Measurements from ENCODE around the gene SDHA.

SDHA gene

DNA sequence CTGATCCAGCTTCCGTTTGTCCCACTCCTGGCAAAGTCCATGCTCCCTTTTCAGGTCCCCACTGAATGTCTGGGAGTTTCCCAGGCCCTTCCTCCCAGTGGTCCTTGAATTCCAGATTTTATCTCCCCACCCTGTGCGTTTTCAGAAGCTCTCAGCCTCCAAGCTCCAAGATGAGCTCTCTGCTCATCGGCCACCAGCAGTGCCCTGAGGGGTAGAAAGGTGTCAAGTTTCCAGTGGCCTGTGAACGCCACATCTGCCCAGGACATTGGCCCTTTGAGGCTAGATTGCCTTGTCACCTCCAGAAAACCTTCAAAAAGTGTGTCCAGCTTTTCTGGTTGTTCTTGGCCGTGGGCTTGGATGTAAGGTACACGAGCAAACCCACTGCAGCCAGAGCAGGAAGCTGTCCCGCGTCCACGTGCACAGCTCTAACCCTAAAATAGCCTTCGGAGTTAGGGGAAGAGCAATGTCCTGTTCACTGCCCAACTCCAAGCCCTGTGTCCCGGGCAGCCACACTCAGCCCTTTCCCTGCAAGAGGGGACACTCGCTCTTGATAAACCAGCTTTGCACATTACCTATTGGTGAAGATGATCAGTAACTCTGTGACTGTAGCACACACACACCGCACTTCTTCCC is 37.7 kb upstream of the SDHA start:
- no peak for DNase-seq (ENCODE audit: low spot score in 2 of 2)
- Mint-ChIP-seq H3K36me3 (no peaks in the 10 kb centered on the region), H3K27ac (no peak overlapping the region), H3K9me3 (no peaks in the 10 kb centered on the region), H3K4me1 (no peaks in the 10 kb centered on the region), H3K4me3 (no peak overlapping the region)
- no peak for ATAC-seq

DNA sequence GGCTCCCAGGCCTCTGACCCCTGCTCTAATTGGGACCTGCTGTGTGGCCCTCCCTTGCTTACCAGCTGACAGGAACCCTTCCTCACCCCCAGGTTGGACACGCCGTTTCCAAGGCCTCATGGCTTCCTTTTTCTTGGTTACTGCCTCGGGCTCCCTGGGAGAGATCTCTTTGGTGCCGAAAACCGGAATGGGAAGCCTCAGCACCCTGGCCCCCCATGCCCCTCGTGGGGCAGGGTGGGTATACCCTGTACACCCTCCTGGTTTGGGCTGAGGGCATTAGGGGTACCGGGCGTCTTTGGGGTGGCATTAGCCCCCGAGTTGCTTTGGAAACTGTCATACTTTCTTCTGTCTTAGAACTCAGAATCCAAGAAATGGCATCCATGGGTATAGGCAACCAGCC is 37.0 kb upstream of the SDHA start:
- no peak for DNase-seq (ENCODE audit: low spot score in 2 of 2)
- Mint-ChIP-seq H3K4me3 (no peak overlapping the region), H3K27ac (no peak overlapping the region), H3K9me3 (no peaks in the 10 kb centered on the region), H3K4me1 (no peaks in the 10 kb centered on the region), H3K36me3 (no peaks in the 10 kb centered on the region)
- no peak for ATAC-seq

- DNase-seq (ENCODE audit: low spot score in 2 of 2), result no peak
- no peak overlapping the region for H3K27ac Mint-ChIP-seq
- H3K4me3 Mint-ChIP-seq, result no peak overlapping the region
- no peaks in the 10 kb centered on the region for H3K36me3 Mint-ChIP-seq
- ATAC-seq, result no peak
- H3K4me1 Mint-ChIP-seq, result no peaks in the 10 kb centered on the region
- H3K9me3 Mint-ChIP-seq, result no peaks in the 10 kb centered on the region
These were observed 36.6 kb upstream of the SDHA start for GRCh38 chr5:181566-181965.

DNA sequence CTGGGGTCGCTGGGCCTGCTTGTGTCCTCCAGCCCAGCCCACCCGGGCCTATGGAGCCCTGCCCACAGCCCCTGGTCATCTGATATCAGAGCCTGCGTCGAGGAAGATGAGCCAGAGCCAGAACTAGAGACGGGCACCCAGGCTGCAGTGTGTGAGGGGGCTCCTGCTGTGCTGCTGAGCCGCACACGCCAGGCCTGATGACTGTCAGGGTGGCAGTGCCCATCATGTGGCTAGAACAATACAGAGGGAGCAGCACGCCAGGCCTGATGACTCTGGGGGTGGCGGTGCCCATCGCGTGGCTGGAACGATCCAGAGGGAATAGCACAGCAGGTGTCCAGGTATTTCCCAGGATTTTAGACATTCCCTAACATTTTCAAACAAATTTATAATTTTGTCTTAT is 36.0 kb upstream of the SDHA start:
- no peak overlapping the region for H3K27ac Mint-ChIP-seq
- no peaks in the 10 kb centered on the region for H3K4me1 Mint-ChIP-seq
- no peaks in the 10 kb centered on the region for H3K36me3 Mint-ChIP-seq

DNA sequence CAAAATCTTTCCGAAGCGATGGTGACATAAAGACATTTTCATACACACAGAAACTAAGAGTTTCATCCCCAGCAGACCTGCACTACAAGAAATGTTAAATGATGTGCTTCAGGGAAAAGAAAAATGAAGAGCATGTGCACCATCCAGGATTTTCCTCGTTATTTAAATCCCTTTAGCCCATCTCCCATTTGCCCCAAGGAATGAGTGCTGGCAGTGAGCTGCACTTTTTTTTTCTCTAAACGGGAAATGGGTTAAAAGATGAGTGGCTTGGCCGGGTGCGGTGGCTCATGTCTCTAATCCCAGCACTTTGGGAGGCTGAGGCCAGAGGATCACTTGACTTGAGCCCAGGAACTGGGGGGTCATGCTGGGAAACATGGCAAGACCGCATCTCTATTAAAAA is 33.6 kb upstream of the SDHA start:
- H3K36me3 Mint-ChIP-seq, result no peaks in the 10 kb centered on the region
- DNase-seq (ENCODE audit: low spot score in 2 of 2), result no peak
- H3K4me1 Mint-ChIP-seq, result peaks cover 10% of the 10 kb centered on the region
- no peak overlapping the region for H3K4me3 Mint-ChIP-seq
- H3K9me3 Mint-ChIP-seq, result no peaks in the 10 kb centered on the region
- no peak overlapping the region for H3K27ac Mint-ChIP-seq
- ATAC-seq, result no peak

More for the DNA sequence above, 36.0 kb upstream of the SDHA start:
- DNase-seq (ENCODE audit: low spot score in 2 of 2), result no peak
- Mint-ChIP-seq H3K4me3 (no peak overlapping the region), H3K9me3 (no peaks in the 10 kb centered on the region)
- no peak for ATAC-seq

- ATAC-seq (no peak), DNase-seq (ENCODE audit: low spot score in 2 of 2) (no peak)
- peaks cover 10% of the 10 kb centered on the region for H3K4me1 Mint-ChIP-seq
- H3K36me3 Mint-ChIP-seq, result no peaks in the 10 kb centered on the region
- no peak overlapping the region for H3K27ac Mint-ChIP-seq
- H3K4me3 Mint-ChIP-seq, result no peak overlapping the region
- no peaks in the 10 kb centered on the region for H3K9me3 Mint-ChIP-seq
These were observed 32.7 kb upstream of the SDHA start for GRCh38 chr5:185095-186070.

DNA sequence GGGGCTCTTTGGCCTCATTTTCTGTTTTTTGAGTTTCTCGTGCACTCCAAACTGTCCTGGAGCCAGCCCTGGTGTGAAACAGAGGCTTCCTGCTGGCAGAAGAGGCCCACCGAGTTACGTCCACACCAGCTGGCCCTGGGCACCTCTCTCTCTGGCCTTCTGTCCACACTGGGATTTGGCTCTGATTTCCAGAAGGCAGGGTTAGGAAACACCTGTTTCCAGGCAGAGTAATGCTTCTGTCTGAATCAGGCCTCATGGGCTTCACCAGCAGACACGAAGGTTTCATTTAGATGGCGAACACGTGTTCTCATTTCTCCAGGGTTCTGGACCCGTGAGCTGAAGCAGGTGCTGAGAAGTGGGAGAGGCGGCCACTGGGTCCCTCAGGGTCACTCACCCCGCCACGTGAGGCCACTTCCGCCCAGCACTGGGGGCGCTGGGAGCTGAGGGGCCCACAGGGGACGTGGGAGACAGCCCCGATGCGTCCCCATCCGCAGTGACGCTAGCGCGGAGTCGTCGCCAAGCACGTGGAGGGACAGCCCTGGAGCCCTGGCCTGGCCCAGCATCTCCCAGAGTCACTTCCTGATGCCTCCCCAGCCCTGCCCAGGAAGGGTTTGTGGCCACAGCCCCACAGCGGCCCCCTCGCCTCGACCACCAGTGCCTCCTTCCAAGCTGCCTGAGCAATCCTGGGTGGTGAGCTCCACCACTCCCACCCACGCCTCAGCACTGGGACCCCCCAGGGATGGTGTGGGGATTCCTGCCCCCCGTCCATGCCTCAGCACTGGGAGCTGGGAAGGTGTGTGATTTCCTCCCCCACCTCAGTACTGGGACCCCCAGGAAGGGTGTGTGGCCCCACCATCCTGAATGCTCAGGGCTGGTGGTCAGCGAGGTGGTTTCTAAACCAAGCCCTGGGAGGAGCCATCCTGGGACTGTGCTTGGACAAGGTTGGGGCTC is 31.8 kb upstream of the SDHA start:
- H3K9me3 Mint-ChIP-seq, result no peaks in the 10 kb centered on the region
- no peak overlapping the region for H3K4me3 Mint-ChIP-seq
- ATAC-seq (no peak), DNase-seq (ENCODE audit: low spot score in 2 of 2) (no peak)
- no peaks in the 10 kb centered on the region for H3K36me3 Mint-ChIP-seq
- H3K27ac Mint-ChIP-seq, result no peak overlapping the region
- H3K4me1 Mint-ChIP-seq, result peaks cover 10% of the 10 kb centered on the region

GRCh38 chr5:187042-187431 is 31.1 kb upstream of the SDHA start:
- ATAC-seq (no peak), DNase-seq (ENCODE audit: low spot score in 2 of 2) (no peak)
- H3K4me1 Mint-ChIP-seq, result peaks cover 10% of the 10 kb centered on the region
- H3K27ac Mint-ChIP-seq, result no peak overlapping the region
- H3K4me3 Mint-ChIP-seq, result no peak overlapping the region
- H3K36me3 Mint-ChIP-seq, result no peaks in the 10 kb centered on the region
- H3K9me3 Mint-ChIP-seq, result no peaks in the 10 kb centered on the region

- no peaks in the 10 kb centered on the region for H3K36me3 Mint-ChIP-seq
- peak overlapping the region; percentile 38 for H3K4me3 Mint-ChIP-seq
- no peaks in the 10 kb centered on the region for H3K9me3 Mint-ChIP-seq
- no peak for ATAC-seq
- H3K27ac Mint-ChIP-seq, result peak overlapping the region; percentile 69
- no peak for DNase-seq (ENCODE audit: low spot score in 2 of 2)
- H3K4me1 Mint-ChIP-seq, result peaks cover 10% of the 10 kb centered on the region
These were observed 30.3 kb upstream of the SDHA start for GRCh38 chr5:187617-188451.

GRCh38 chr5:188488-189481 is 29.3 kb upstream of the SDHA start:
- peaks cover 10% of the 10 kb centered on the region for H3K4me1 Mint-ChIP-seq
- peak; percentile 90 for ATAC-seq
- peak overlapping the region; percentile 69 for H3K27ac Mint-ChIP-seq
- H3K36me3 Mint-ChIP-seq, result no peaks in the 10 kb centered on the region
- H3K4me3 Mint-ChIP-seq, result peak overlapping the region; percentile 38
- no peaks in the 10 kb centered on the region for H3K9me3 Mint-ChIP-seq
- DNase-seq (ENCODE audit: low spot score in 2 of 2), result peak; percentile 81 to 91

- no peak for DNase-seq (ENCODE audit: low spot score in 2 of 2)
- Mint-ChIP-seq H3K4me1 (peaks cover 10% of the 10 kb centered on the region), H3K27ac (peak overlapping the region; percentile 69), H3K4me3 (no peak overlapping the region), H3K9me3 (no peaks in the 10 kb centered on the region), H3K36me3 (no peaks in the 10 kb centered on the region)
- ATAC-seq, result no peak
These were observed 28.6 kb upstream of the SDHA start for GRCh38 chr5:189486-189885.

GRCh38 chr5:189976-190365 is 28.1 kb upstream of the SDHA start:
- Mint-ChIP-seq H3K4me1 (peaks cover 10% of the 10 kb centered on the region), H3K27ac (no peak overlapping the region), H3K9me3 (no peaks in the 10 kb centered on the region), H3K36me3 (no peaks in the 10 kb centered on the region), H3K4me3 (no peak overlapping the region)
- no peak for DNase-seq (ENCODE audit: low spot score in 2 of 2)
- ATAC-seq, result no peak

DNA sequence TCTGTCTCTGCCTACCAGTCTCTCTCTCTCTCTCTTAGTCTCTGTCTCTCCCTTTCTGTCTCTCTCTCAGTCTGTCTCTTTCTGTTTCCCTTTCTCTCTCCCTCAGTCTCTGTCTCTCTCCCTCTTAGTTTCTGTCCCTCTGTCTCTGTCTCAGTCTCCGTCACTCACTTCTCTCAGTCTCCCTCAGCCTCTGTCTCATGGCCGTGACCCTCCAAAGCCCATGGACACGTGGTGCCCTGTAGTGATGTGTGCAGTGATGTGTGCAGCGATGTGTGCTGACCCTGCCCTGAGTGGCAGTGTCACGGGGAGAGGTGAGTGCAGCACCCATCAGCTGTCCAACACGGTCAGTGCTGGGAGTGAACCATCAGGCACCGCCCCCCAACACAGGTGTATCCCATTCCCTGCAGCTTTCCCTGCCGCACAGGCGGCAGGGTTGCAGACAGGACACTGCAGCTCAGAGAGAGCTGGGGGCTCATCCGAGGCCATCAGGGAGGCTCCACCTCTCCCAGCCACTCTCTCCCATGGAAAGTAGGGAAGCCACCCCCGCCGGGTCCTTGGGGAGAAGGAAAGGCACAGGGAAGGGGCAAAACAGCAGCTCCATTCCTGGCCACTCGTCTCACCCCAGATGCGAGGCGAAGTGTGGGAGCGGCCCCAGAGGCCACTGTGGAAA is 27.6 kb upstream of the SDHA start:
- Mint-ChIP-seq H3K36me3 (no peaks in the 10 kb centered on the region), H3K9me3 (no peaks in the 10 kb centered on the region), H3K27ac (no peak overlapping the region), H3K4me1 (peaks cover 14% of the 10 kb centered on the region), H3K4me3 (no peak overlapping the region)
- DNase-seq (ENCODE audit: low spot score in 2 of 2), result no peak
- ATAC-seq, result no peak

All from stimulated activated effector memory CD8-positive, alpha-beta T cell treated with anti-CD3 and anti-CD28 coated beads, Interleukin-12 subunit alpha, Interleukin-12 subunit beta, amount 100 ng/mL, for 72 hours (primary cell).